GM12801 (cell line): Measurements from ENCODE around the gene SNAP25.

Experiments
- TF ChIP-seq, protein P1 (sequence below): IDR thresholded peaks from one replicate; pipeline ENCODE4 v1.5.1; 2011; ENCODE audit warnings: control low read depth; ENCODE audit not compliant: insufficient read length; ENCODE audit errors: extremely low read depth

Gene SNAP25

DNA sequence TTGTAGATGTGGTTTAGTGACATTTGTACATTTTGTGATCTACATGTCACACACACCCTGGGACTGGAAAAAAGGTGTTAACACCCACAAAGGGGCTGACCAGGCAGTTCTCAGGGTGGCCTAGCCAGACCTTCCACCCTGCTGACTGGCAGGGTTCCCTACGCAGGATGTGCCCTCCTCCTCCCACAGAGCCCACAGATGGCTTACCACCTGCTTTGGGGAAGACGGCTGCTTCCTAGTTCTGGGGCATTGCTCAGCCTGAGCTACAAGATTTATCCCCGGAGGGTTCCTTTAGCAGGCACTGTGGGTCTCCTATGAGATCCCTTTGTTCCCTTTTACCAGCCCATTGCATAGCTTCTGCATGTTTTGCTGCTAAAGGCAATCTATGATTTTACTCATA, 35.1 kb downstream of the SNAP25 start:
- TF ChIP-seq, protein P1, sequence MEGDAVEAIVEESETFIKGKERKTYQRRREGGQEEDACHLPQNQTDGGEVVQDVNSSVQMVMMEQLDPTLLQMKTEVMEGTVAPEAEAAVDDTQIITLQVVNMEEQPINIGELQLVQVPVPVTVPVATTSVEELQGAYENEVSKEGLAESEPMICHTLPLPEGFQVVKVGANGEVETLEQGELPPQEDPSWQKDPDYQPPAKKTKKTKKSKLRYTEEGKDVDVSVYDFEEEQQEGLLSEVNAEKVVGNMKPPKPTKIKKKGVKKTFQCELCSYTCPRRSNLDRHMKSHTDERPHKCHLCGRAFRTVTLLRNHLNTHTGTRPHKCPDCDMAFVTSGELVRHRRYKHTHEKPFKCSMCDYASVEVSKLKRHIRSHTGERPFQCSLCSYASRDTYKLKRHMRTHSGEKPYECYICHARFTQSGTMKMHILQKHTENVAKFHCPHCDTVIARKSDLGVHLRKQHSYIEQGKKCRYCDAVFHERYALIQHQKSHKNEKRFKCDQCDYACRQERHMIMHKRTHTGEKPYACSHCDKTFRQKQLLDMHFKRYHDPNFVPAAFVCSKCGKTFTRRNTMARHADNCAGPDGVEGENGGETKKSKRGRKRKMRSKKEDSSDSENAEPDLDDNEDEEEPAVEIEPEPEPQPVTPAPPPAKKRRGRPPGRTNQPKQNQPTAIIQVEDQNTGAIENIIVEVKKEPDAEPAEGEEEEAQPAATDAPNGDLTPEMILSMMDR = no peak

DNA sequence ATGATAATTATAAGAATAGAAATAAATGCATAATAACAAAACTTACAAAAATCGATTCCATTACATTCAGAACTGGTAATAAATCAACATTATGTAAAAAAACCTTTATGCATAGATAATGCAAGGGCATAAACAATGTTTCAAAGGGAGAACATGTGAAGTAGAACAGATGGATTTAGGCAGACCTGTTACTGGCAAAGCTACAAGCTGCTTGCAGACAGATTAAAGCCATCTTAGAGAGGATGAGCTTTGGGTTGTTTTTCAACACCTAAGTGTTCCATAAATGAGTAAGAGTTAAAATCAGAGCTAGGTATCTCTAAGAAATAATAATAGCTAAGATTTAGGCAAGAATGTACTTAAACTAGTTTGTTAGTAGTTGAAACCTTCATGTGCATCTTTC, 37.2 kb downstream of the SNAP25 start:
- TF ChIP-seq, protein P1 = no peak

DNA sequence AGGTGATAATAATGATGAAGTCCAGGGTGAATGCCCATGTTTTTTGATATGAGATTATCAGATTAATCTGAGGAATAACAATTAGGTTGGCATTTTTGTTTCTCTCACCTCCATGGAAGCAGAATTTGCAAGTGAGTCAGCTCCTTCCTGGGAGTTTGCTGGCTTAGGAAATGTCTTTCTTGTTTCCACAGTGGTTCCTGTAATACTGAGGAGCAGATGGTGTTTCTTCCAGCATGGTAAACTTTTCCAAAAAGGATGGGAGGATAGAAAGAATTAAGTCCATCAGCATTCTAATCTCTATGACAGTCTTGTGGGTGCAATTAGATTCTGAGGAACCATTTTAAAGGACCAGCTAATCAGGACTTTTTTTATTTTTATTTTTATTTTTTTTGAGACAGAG, 40.5 kb downstream of the SNAP25 start:
- TF ChIP-seq, protein P1 = no peak

DNA sequence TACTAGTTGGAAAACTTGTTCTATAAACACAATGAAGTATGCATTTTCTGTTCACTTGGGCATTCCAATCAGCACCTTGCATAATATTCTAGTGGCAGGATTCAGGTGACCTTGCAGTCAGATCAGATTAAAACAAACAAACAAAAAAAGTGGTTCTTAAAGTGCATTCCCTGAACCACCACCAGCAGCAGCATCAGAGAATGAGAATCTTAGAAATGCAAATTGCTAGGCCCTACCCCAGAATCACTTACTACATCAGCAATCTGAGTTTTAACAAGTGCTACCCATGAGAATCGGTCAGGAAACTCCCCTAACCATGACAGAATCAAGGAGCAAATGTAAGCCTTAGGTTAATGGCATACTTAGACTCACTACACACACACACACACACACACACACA, 41.7 kb downstream of the SNAP25 start:
- TF ChIP-seq, protein P1 = no peak

DNA sequence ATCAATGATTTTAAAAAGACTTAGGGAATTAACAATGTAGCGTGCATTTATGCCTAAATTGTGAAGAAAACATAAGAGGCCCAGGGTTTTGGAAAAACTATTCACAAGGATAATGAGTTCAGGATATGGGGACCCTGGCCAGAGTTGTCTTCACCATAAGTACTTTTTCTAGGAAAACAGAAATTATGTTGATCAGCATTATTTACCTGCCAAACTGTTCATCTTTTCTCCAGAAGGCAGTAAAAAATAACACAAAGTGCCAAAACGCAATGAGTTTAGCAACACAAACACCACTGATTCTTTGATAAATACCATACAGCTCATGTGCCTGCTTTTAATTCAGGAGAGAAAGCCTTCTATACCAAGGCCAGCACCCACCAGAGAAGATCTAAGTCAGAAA, 43.1 kb downstream of the SNAP25 start:
- TF ChIP-seq, protein P1 = no peak

DNA sequence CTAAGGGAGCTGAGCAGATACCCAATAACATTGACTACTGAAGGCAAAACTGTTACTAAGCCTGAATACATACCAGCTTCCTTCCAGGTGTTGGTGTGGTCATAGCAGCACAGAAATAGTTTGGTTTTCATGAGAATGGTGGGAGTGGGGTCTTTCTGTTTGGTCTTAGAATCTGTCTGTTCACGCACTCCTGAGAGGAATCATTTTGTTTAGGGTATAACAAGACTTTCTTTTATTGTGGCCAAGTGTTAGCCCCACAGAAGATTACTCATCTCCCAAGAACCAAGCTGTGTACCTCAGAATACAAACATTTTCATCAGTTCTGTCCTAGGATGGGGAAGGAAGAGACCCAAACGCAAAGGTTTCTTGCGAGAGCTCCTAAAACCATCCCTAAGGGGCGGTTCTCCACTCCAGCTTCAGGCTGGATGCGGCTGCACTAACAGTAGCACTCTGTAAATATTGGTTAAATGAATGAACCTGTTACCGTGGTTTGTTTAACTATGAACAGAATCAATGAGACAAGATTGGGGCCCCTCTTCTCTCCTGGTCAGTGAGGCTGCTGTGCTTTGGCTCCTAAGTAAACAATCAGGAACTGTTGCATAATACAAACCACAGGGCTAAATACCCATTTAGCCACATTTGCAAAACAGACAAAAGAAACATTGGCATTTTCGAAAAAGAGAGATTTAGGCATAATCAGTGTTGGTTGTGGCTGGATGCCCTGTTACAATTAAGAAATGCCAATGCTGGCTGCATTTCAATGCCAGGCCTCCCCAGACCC, 44.9 kb downstream of the SNAP25 start:
- TF ChIP-seq, protein P1 = no peak

DNA sequence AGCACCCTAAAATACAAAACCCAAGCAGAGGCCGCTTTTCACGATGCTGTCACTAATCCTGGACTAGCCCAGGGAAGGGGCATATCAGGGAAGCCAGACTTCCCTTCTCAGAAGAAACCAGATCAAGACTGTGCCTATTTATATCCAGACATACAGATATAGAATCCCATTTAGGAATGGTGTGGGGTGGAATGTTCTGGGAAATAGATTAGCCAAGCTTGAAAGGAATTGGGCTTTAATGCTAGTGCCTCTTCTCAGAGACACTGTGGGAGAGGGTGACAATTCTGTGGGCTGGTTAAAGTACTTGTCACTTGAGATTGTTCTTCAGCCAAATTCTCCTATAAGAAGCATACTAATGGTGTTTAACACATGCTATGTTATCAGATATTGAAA, 45.5 kb downstream of the SNAP25 start:
- TF ChIP-seq, protein P1 = no peak
